Nephron (organoid): ENCODE results near the gene TIMP3.
"Not testable (repeated sequence)": the region's sequence is repeated elsewhere in the genome, so short reads cannot be mapped to it uniquely, and the experiment has no call there.

Source experiments
- H3K27ac Mint-ChIP-seq, 3 experiments: 2 replicates each; pipeline ENCODE4 v1.8.0; 2020; ENCODE audit warnings: mixed read lengths in 3 of 3, mild to moderate bottlenecking in 2 of 3, moderate library complexity in 1 of 3
- H3K27me3 Mint-ChIP-seq: 2 replicates; pipeline ENCODE4 v1.8.0; 2021; ENCODE audit warnings: low read depth, mild to moderate bottlenecking, moderate library complexity, mixed read lengths
- H3K36me3 Mint-ChIP-seq: 2 replicates; pipeline ENCODE4 v1.8.0; 2020; ENCODE audit warnings: low read depth, mixed read lengths
- H3K4me1 Mint-ChIP-seq: 2 replicates; pipeline ENCODE4 v1.8.0; 2020; ENCODE audit warnings: mixed read lengths
- H3K4me3 Mint-ChIP-seq, 3 experiments: 2 replicates each; pipeline ENCODE4 v1.8.0; 2020; ENCODE audit warnings: mild to moderate bottlenecking in 3 of 3, mixed read lengths in 3 of 3, moderate library complexity in 2 of 3
- H3K9me3 Mint-ChIP-seq: 2 replicates; pipeline ENCODE4 v1.8.0; 2020; ENCODE audit warnings: mixed read lengths
- CTCF ChIP-seq, 3 experiments: fragments of 200-600 bp; sonication (generic); IDR thresholded peaks; one replicate each; pipeline ENCODE4 v1.5.0; 2021; ENCODE audit warnings: antibody characterized with exemption in 3 of 3; ENCODE audit not compliant: unreplicated experiment in 3 of 3

TIMP3 gene

DNA sequence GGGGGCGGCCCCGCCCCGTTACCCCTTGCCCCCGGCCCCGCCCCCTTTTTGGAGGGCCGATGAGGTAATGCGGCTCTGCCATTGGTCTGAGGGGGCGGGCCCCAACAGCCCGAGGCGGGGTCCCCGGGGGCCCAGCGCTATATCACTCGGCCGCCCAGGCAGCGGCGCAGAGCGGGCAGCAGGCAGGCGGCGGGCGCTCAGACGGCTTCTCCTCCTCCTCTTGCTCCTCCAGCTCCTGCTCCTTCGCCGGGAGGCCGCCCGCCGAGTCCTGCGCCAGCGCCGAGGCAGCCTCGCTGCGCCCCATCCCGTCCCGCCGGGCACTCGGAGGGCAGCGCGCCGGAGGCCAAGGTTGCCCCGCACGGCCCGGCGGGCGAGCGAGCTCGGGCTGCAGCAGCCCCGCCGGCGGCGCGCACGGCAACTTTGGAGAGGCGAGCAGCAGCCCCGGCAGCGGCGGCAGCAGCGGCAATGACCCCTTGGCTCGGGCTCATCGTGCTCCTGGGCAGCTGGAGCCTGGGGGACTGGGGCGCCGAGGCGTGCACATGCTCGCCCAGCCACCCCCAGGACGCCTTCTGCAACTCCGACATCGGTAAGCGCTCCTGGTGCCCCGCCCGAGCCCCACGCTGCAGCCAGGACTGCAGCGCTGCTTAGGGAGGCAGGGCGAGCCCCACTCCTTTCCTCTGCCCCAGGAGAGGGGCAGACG is at the start of gene TIMP3:
Gene TIMP3, plus strand, starts transcription at position 169 of the 700 bp plus-strand sequence. Its CDS starts 297 bp downstream, at position 466.
- H3K9me3 Mint-ChIP-seq = no peaks in the 10 kb centered on the region
- TF ChIP-seq CTCF (IDR thresholded peaks at IDR 0.05; ENCODE audit: unreplicated experiment in 3 of 3) = no peak
- H3K4me1 Mint-ChIP-seq = peaks cover 70% of the 10 kb centered on the region
- H3K36me3 Mint-ChIP-seq = no peaks in the 10 kb centered on the region
- peaks cover 6% of the 10 kb centered on the region for H3K27me3 Mint-ChIP-seq
- peak within 1 kb of the TSS; percentile 86 to 99 (median 96) for H3K4me3 Mint-ChIP-seq
- peak within 1 kb of the TSS; percentile 54 to 92 (median 89) for H3K27ac Mint-ChIP-seq

GRCh38 chr22:32752326-32752725 is 49.2 kb upstream of the TIMP3 start:
- TF ChIP-seq CTCF (IDR thresholded peaks at IDR 0.05; ENCODE audit: unreplicated experiment in 3 of 3) = no peak
- no peaks in the 10 kb centered on the region for H3K9me3 Mint-ChIP-seq
- H3K27me3 Mint-ChIP-seq = peaks cover 5% of the 10 kb centered on the region
- H3K27ac Mint-ChIP-seq = peak overlapping the region in 2 of 3 experiments; percentile 15 to 29
- no peak overlapping the region for H3K4me3 Mint-ChIP-seq
- peaks cover 19% of the 10 kb centered on the region for H3K4me1 Mint-ChIP-seq
- H3K36me3 Mint-ChIP-seq = no peaks in the 10 kb centered on the region

GRCh38 chr22:32752816-32753520 is 48.5 kb upstream of the TIMP3 start:
- peaks cover 19% of the 10 kb centered on the region for H3K4me1 Mint-ChIP-seq
- no peaks in the 10 kb centered on the region for H3K9me3 Mint-ChIP-seq
- no peak for TF ChIP-seq CTCF (IDR thresholded peaks at IDR 0.05; ENCODE audit: unreplicated experiment in 3 of 3)
- peaks cover 5% of the 10 kb centered on the region for H3K27me3 Mint-ChIP-seq
- no peaks in the 10 kb centered on the region for H3K36me3 Mint-ChIP-seq
- peak overlapping the region in 2 of 3 experiments; percentile 29 to 50 for H3K27ac Mint-ChIP-seq
- H3K4me3 Mint-ChIP-seq = no peak overlapping the region

GRCh38 chr22:32753591-32753990 is 47.9 kb upstream of the TIMP3 start:
- H3K27ac Mint-ChIP-seq = peak overlapping the region in 2 of 3 experiments; percentile 26 to 50
- H3K4me3 Mint-ChIP-seq = no peak overlapping the region
- no peaks in the 10 kb centered on the region for H3K36me3 Mint-ChIP-seq
- H3K9me3 Mint-ChIP-seq = no peaks in the 10 kb centered on the region
- H3K4me1 Mint-ChIP-seq = peaks cover 19% of the 10 kb centered on the region
- H3K27me3 Mint-ChIP-seq = peaks cover 5% of the 10 kb centered on the region
- no peak for TF ChIP-seq CTCF (IDR thresholded peaks at IDR 0.05; ENCODE audit: unreplicated experiment in 3 of 3)

- Mint-ChIP-seq H3K27me3 (peaks cover 5% of the 10 kb centered on the region), H3K9me3 (no peaks in the 10 kb centered on the region), H3K36me3 (no peaks in the 10 kb centered on the region), H3K4me3 (peak overlapping the region in 1 of 3 experiments; percentile 25), H3K4me1 (peaks cover 19% of the 10 kb centered on the region), H3K27ac (peak overlapping the region in 2 of 3 experiments; percentile 57 to 71)
- no peak for TF ChIP-seq CTCF (IDR thresholded peaks at IDR 0.05; ENCODE audit: unreplicated experiment in 3 of 3)
Measured at GRCh38 chr22:32754413-32755041, 47.0 kb upstream of the TIMP3 start.

- not testable (repeated sequence) for H3K9me3 Mint-ChIP-seq, H3K27ac Mint-ChIP-seq, H3K27me3 Mint-ChIP-seq, H3K36me3 Mint-ChIP-seq, H3K4me3 Mint-ChIP-seq
- H3K4me1 Mint-ChIP-seq = peaks cover 13% of the 10 kb centered on the region
Measured at GRCh38 chr22:32757086-32757762, 44.3 kb upstream of the TIMP3 start.
